WI38 (cell line): ENCODE data around the gene TMEM19.

Experiments used
- H3K4me3 ChIP-seq: 2 replicates; pipeline ENCODE4 v1.5.1; 2011; ENCODE audit warnings: low read depth, mild to moderate bottlenecking, control low read depth, low read length
- TF ChIP-seq, protein P1 (sequence below): IDR thresholded peaks from 2 replicates; pipeline ENCODE4 v1.5.1; 2012; ENCODE audit warnings: low read depth, mild to moderate bottlenecking, control low read depth, low read length

TMEM19 gene

DNA sequence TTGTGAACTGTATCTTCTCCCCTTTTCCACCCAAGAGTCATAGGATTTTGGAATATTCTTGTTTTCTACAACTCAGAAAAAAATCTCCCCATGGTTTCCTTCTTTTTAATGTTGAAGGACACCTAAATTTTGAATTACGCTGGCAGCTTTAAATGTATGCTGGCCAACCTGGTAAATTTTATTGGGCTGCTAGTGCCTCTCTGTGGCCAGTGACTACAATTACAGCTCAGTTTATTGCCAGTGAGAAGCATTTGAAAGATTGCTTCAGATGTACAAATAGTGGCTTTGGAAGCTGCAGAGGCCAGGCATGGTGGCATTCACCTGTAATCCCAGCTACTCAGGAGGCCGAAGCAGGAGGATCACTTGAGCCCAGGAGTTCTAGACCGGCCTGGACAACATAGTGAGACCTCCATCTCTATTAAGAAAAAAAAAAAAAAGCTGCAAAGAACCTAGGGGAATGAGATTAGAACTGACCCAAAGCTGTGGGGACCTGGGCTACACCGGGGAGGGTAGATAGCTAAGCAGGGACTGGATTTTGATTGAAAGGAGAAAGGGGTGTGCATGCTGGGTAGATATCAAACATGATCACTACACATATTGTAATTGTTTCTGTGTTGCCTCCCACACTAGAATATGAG lies 61.2 kb downstream of the TMEM19 start:
- no peak overlapping the region for H3K4me3 ChIP-seq
- TF ChIP-seq, protein P1, sequence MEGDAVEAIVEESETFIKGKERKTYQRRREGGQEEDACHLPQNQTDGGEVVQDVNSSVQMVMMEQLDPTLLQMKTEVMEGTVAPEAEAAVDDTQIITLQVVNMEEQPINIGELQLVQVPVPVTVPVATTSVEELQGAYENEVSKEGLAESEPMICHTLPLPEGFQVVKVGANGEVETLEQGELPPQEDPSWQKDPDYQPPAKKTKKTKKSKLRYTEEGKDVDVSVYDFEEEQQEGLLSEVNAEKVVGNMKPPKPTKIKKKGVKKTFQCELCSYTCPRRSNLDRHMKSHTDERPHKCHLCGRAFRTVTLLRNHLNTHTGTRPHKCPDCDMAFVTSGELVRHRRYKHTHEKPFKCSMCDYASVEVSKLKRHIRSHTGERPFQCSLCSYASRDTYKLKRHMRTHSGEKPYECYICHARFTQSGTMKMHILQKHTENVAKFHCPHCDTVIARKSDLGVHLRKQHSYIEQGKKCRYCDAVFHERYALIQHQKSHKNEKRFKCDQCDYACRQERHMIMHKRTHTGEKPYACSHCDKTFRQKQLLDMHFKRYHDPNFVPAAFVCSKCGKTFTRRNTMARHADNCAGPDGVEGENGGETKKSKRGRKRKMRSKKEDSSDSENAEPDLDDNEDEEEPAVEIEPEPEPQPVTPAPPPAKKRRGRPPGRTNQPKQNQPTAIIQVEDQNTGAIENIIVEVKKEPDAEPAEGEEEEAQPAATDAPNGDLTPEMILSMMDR, result peak; percentile 63

DNA sequence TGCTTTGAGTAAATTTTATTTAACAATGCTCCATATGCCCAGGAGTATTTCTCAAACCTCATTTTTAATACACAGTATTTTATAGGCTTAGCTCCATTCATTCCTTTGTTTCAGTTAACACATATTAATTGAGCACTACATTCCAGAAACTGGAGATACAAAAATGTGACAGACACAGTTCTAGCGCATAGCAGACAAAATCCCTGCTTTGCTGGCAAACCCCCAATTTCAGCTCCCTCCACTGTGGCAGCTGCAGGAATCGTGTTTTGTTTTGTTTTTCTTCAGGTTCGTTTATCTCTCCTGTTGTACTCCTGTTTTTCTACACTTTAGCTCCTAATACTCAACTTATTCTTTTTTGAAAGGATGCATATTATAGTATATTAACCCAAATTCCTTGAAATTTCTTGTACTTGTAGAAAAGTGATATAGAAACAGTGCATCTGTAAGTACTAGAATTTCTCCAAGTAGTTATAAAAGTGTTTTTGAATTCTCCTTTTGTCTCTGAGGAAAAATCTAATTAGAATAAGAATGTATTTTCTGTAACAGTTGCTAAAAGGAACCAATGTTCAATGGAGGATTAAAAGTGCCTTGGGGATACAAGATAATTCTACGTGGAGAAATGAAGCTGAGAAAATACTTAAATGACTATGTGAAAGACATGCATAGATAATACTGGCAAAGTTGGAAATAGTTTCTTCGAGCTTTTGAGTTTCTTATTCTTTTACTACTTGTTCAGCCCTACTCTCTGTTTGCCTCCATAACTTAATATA lies 62.4 kb downstream of the TMEM19 start:
- TF ChIP-seq, protein P1, result no peak
- H3K4me3 ChIP-seq, result no peak overlapping the region

DNA sequence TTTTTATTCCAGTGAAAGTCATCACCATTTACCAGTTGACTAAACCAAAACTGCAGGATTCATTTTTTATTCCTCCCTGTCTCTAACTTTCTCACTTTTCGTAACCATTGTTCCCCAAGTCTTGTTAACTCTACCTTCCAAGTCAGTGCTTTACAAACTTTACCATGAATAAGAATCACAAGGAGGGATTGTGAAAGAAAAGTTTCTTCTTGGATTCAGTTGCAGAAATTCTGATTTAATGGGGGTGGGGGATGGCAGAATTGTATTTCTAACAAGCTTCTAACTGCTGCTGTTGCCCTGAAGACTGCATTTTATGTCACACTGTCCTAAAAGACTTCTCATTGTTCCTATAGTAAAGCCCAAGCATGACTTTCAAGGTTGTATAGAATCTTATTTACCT lies 63.8 kb downstream of the TMEM19 start:
- TF ChIP-seq, protein P1, result no peak
- H3K4me3 ChIP-seq, result no peak overlapping the region

DNA sequence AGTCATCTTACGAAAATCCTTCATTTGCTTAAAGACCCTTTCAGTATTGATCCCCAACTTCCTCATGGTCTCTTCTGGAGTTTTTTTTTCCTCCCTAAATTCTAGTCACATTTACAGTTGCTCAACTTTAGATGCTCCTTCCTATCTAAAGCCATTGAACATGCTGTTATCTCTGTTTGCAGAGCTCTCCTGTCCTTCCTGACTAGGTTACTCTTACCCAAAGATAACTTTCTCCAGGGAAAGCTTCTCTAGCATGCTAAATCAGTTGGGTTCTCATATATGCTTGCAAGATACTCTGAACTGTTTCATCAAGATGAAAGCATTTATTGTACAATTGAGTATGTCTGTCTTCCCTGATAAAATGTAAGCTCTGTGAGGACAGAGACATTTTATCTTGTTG lies 67.0 kb downstream of the TMEM19 start:
- TF ChIP-seq, protein P1, result no peak
- no peak overlapping the region for H3K4me3 ChIP-seq
